BLaER1 treated with 17β-estradiol and CSF1 and Interleukin-3, amounts not matched to agents 10 nM and 100 nM (cell line): ENCODE results near the gene NELL2.

Experiments
- H3K27ac ChIP-seq, 11 experiments: shearing (Covaris generic); formaldehyde crosslinking; 2 replicates each; pipeline ENCODE4 v1.8.1; 2022
- H3K27me3 ChIP-seq, 11 experiments: shearing (Covaris generic); formaldehyde crosslinking; 2 replicates each; pipeline ENCODE4 v1.8.1; 2022
- H3K36me3 ChIP-seq, 11 experiments: shearing (Covaris generic); formaldehyde crosslinking; 2 replicates each; pipeline ENCODE4 v1.8.1; 2022
- H3K4me1 ChIP-seq, 10 experiments: shearing (Covaris generic); formaldehyde crosslinking; 2 replicates each; pipeline ENCODE4 v1.8.1; 2022
- H3K4me2 ChIP-seq, 11 experiments: shearing (Covaris generic); formaldehyde crosslinking; 2 replicates each; pipeline ENCODE4 v1.8.1; 2022
- H3K4me3 ChIP-seq, 10 experiments: shearing (Covaris generic); formaldehyde crosslinking; 2 replicates each; pipeline ENCODE4 v1.8.1; 2022
- H3K9ac ChIP-seq, 11 experiments: shearing (Covaris generic); formaldehyde crosslinking; 2 replicates each; pipeline ENCODE4 v1.8.1; 2022
- H3K9me3 ChIP-seq, 11 experiments: shearing (Covaris generic); formaldehyde crosslinking; replicated peaks in 1 of 11; 2 replicates each; pipeline ENCODE4 v1.8.1; 2022
- H4K20me1 ChIP-seq, 11 experiments: shearing (Covaris generic); formaldehyde crosslinking; 2 replicates each; pipeline ENCODE4 v1.8.1; 2022
- Cebpa-rat ChIP-seq, 11 experiments: shearing (Covaris generic); IDR thresholded peaks; 2 replicates each; pipeline ENCODE4 v1.8.1; 2022

Gene NELL2

GRCh38 chr12:44555454-44555853, 320.7 kb downstream of the NELL2 start:
- H3K27me3 ChIP-seq, result no peaks in the 10 kb centered on the region
- H3K9ac ChIP-seq, result no peak overlapping the region
- H3K36me3 ChIP-seq, result no peaks in the 10 kb centered on the region
- H3K4me2 ChIP-seq, result no peak overlapping the region
- peaks cover 0 to 7% (median 0%) of the 10 kb centered on the region in 11 experiments; a peak in 5 of 22 replicates for H3K9me3 ChIP-seq
- no peak overlapping the region for H3K4me3 ChIP-seq
- H4K20me1 ChIP-seq, result no peaks in the 10 kb centered on the region
- no peak overlapping the region for H3K27ac ChIP-seq
- no peak for TF ChIP-seq Cebpa-rat (IDR thresholded peaks at IDR 0.05)
- H3K4me1 ChIP-seq, result no peaks in the 10 kb centered on the region

GRCh38 chr12:44551631-44552030, 324.5 kb downstream of the NELL2 start:
- no peaks in the 10 kb centered on the region for H3K4me1 ChIP-seq
- H3K9ac ChIP-seq, result no peak overlapping the region
- no peaks in the 10 kb centered on the region for H3K36me3 ChIP-seq
- no peaks in the 10 kb centered on the region for H4K20me1 ChIP-seq
- H3K9me3 ChIP-seq, result no peaks in the 10 kb centered on the region
- no peak overlapping the region for H3K4me2 ChIP-seq
- no peak overlapping the region for H3K27ac ChIP-seq
- no peak for TF ChIP-seq Cebpa-rat (IDR thresholded peaks at IDR 0.05)
- H3K4me3 ChIP-seq, result no peak overlapping the region
- H3K27me3 ChIP-seq, result no peaks in the 10 kb centered on the region

GRCh38 chr12:44550377-44550776, 325.7 kb downstream of the NELL2 start:
- Histone ChIP-seq H4K20me1 (no peaks in the 10 kb centered on the region), H3K4me3 (no peak overlapping the region)

GRCh38 chr12:44546060-44546459, 330.1 kb downstream of the NELL2 start:
- Histone ChIP-seq H3K27me3 (no peaks in the 10 kb centered on the region), H3K9me3 (no peaks in the 10 kb centered on the region)
- no peak for TF ChIP-seq Cebpa-rat (IDR thresholded peaks at IDR 0.05)

More at GRCh38 chr12:44550377-44550776, 325.7 kb downstream of the NELL2 start:
- no peak for TF ChIP-seq Cebpa-rat (IDR thresholded peaks at IDR 0.05)
- Histone ChIP-seq H3K27me3 (no peaks in the 10 kb centered on the region), H3K4me1 (no peaks in the 10 kb centered on the region), H3K9me3 (no peaks in the 10 kb centered on the region), H3K36me3 (no peaks in the 10 kb centered on the region), H3K4me2 (no peak overlapping the region), H3K27ac (no peak overlapping the region), H3K9ac (no peak overlapping the region)

GRCh38 chr12:44544018-44544417, 332.1 kb downstream of the NELL2 start:
- H4K20me1 ChIP-seq, result no peaks in the 10 kb centered on the region
- no peak for TF ChIP-seq Cebpa-rat (IDR thresholded peaks at IDR 0.05)

More at GRCh38 chr12:44546060-44546459, 330.1 kb downstream of the NELL2 start:
- Histone ChIP-seq H3K9ac (no peak overlapping the region), H3K27ac (no peak overlapping the region), H3K4me3 (no peak overlapping the region), H3K36me3 (no peaks in the 10 kb centered on the region), H3K4me1 (no peaks in the 10 kb centered on the region), H3K4me2 (no peak overlapping the region), H4K20me1 (no peaks in the 10 kb centered on the region)

GRCh38 chr12:44542716-44543115, 333.4 kb downstream of the NELL2 start:
- no peak overlapping the region for H3K27ac ChIP-seq
- H3K4me3 ChIP-seq, result no peak overlapping the region
- no peak overlapping the region for H3K4me2 ChIP-seq
- H3K9me3 ChIP-seq, result no peaks in the 10 kb centered on the region
- no peaks in the 10 kb centered on the region for H3K4me1 ChIP-seq
- no peaks in the 10 kb centered on the region for H4K20me1 ChIP-seq
- H3K36me3 ChIP-seq, result no peaks in the 10 kb centered on the region
- H3K27me3 ChIP-seq, result no peaks in the 10 kb centered on the region
- no peak overlapping the region for H3K9ac ChIP-seq
- no peak for TF ChIP-seq Cebpa-rat (IDR thresholded peaks at IDR 0.05)

More at GRCh38 chr12:44544018-44544417, 332.1 kb downstream of the NELL2 start:
- Histone ChIP-seq H3K9ac (no peak overlapping the region), H3K27ac (no peak overlapping the region), H3K9me3 (no peaks in the 10 kb centered on the region), H3K4me2 (no peak overlapping the region), H3K4me1 (no peaks in the 10 kb centered on the region), H3K36me3 (no peaks in the 10 kb centered on the region), H3K27me3 (no peaks in the 10 kb centered on the region), H3K4me3 (no peak overlapping the region)

GRCh38 chr12:44537354-44537753, 338.8 kb downstream of the NELL2 start:
- TF ChIP-seq Cebpa-rat (IDR thresholded peaks at IDR 0.05), result no peak
- Histone ChIP-seq H3K4me2 (no peak overlapping the region), H3K4me3 (no peak overlapping the region), H3K36me3 (no peaks in the 10 kb centered on the region), H3K4me1 (no peaks in the 10 kb centered on the region), H3K27ac (no peak overlapping the region), H3K9me3 (no peaks in the 10 kb centered on the region), H3K27me3 (no peaks in the 10 kb centered on the region), H3K9ac (no peak overlapping the region), H4K20me1 (no peaks in the 10 kb centered on the region)

GRCh38 chr12:44532940-44533339, 343.2 kb downstream of the NELL2 start:
- H3K9ac ChIP-seq, result no peak overlapping the region
- no peak overlapping the region for H3K4me3 ChIP-seq
- H3K4me1 ChIP-seq, result no peaks in the 10 kb centered on the region
- no peaks in the 10 kb centered on the region for H3K9me3 ChIP-seq
- no peaks in the 10 kb centered on the region for H3K36me3 ChIP-seq
- no peak for TF ChIP-seq Cebpa-rat (IDR thresholded peaks at IDR 0.05)
- no peak overlapping the region for H3K27ac ChIP-seq
- no peak overlapping the region for H3K4me2 ChIP-seq
- no peaks in the 10 kb centered on the region for H4K20me1 ChIP-seq
- H3K27me3 ChIP-seq, result no peaks in the 10 kb centered on the region

- H3K4me1 ChIP-seq, result no peaks in the 10 kb centered on the region
- H3K9me3 ChIP-seq, result no peaks in the 10 kb centered on the region
- no peak overlapping the region for H3K27ac ChIP-seq
- no peak for TF ChIP-seq Cebpa-rat (IDR thresholded peaks at IDR 0.05)
- no peak overlapping the region for H3K4me3 ChIP-seq
- H4K20me1 ChIP-seq, result no peaks in the 10 kb centered on the region
- H3K27me3 ChIP-seq, result no peaks in the 10 kb centered on the region
- no peaks in the 10 kb centered on the region for H3K36me3 ChIP-seq
- H3K4me2 ChIP-seq, result no peak overlapping the region
- no peak overlapping the region for H3K9ac ChIP-seq
Measured at GRCh38 chr12:44531320-44531971, 344.7 kb downstream of the NELL2 start.

GRCh38 chr12:44526655-44527182, 349.4 kb downstream of the NELL2 start:
- H3K9ac ChIP-seq, result no peak overlapping the region
- no peaks in the 10 kb centered on the region for H3K4me1 ChIP-seq
- H3K4me3 ChIP-seq, result no peak overlapping the region
- H3K27me3 ChIP-seq, result no peaks in the 10 kb centered on the region
- H3K27ac ChIP-seq, result no peak overlapping the region
- H3K4me2 ChIP-seq, result no peak overlapping the region
- no peaks in the 10 kb centered on the region for H4K20me1 ChIP-seq
- H3K9me3 ChIP-seq, result no peaks in the 10 kb centered on the region
- no peak for TF ChIP-seq Cebpa-rat (IDR thresholded peaks at IDR 0.05)
- H3K36me3 ChIP-seq, result no peaks in the 10 kb centered on the region
